ENCODE data around the gene RAPGEF6. TPM values are rescaled to one million over a fixed set of nuclear protein-coding genes. Genes with fewer than 3 reads are reported as not detected.

Gene RAPGEF6
- total RNA-seq, 1 experiment from 2014 or later: 25.0 TPM

DNA sequence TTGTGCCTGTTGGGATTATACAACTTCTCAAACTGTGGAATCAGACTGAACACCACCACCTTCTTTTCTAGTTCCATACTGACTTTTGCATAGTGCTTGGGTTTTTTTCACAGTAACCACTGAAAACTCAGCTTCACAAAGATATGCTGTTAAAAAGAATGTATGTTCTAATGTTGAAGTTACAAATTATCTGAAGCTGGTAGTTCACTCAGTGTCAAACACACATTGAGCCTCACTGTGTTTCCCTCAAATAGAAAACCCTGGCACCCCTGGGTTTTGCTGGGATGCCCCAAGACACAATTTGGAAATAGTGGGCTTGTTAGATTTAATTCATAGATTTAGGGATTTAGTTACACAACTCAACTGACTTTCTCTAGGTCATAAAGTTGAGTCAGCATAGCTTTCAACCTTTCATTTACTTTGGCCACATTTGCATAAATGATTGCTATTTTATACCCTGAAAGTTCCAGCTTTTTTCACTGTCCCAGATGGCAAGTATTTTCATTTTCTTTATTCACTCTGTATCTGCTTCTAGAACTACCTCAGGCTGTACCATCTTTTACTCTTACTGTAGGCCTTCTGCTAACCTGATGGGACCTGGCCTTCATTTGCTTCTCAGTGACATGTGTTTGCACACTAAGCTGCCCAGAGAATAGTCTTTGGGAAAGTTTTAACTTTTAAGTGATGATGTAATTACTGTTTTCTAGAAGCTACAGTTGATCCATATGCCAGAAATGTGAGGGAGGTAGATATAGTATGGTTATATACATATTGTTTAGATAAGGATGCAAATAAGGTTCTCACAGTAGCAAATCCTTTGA is 256.1 kb downstream of the RAPGEF6 start:
- no peak overlapping the region; a peak in 1 of 4 replicates for H3K4me3 ChIP-seq (ENCODE audit: low read depth in 2 of 2, low read length in 2 of 2)
- H3K27me3 ChIP-seq (ENCODE audit: control insufficient read depth, insufficient read depth, low read length): no peaks in the 10 kb centered on the region
- DNase-seq (ENCODE audit: low read depth, low spot score) (no peak), ATAC-seq (peak; percentile 36; the same call in 1 of the 2 replicates)
- H3K27ac ChIP-seq (ENCODE audit: low read length): peak overlapping the region; percentile 76
- in situ Hi-C loops (cut with HindIII; ENCODE audit: low pct_unique_long_range_greater_than_20kb, low sequenced_read_pairs) (no loop called here), intact Hi-C loops (cut with micrococcal nuclease; ENCODE audit: unreplicated experiment) (no loop called here)
- no TSS peak for BruUV-seq (replicated peaks)
- ChIA-PET POLR2A (interaction anchor here (0.8 to 1.2 kb wide), 2 partner anchors 16 to 102 kb away, joined by 3 read pairs; no protein-coding TSS in a partner anchor), CTCF (interaction anchor here (0.7 kb wide), 1 partner anchor 943 kb away, joined by 3 read pairs; no protein-coding TSS in a partner anchor)
- H3K36me3 ChIP-seq (ENCODE audit: control insufficient read depth, insufficient read depth, low read length): no peaks in the 10 kb centered on the region
- H3K4me1 ChIP-seq (ENCODE audit: control insufficient read depth, insufficient read depth, low read length): peaks cover 52% of the 10 kb centered on the region
- TF ChIP-seq, protein P1, sequence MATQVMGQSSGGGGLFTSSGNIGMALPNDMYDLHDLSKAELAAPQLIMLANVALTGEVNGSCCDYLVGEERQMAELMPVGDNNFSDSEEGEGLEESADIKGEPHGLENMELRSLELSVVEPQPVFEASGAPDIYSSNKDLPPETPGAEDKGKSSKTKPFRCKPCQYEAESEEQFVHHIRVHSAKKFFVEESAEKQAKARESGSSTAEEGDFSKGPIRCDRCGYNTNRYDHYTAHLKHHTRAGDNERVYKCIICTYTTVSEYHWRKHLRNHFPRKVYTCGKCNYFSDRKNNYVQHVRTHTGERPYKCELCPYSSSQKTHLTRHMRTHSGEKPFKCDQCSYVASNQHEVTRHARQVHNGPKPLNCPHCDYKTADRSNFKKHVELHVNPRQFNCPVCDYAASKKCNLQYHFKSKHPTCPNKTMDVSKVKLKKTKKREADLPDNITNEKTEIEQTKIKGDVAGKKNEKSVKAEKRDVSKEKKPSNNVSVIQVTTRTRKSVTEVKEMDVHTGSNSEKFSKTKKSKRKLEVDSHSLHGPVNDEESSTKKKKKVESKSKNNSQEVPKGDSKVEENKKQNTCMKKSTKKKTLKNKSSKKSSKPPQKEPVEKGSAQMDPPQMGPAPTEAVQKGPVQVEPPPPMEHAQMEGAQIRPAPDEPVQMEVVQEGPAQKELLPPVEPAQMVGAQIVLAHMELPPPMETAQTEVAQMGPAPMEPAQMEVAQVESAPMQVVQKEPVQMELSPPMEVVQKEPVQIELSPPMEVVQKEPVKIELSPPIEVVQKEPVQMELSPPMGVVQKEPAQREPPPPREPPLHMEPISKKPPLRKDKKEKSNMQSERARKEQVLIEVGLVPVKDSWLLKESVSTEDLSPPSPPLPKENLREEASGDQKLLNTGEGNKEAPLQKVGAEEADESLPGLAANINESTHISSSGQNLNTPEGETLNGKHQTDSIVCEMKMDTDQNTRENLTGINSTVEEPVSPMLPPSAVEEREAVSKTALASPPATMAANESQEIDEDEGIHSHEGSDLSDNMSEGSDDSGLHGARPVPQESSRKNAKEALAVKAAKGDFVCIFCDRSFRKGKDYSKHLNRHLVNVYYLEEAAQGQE (IDR thresholded peaks at IDR 0.05; ENCODE audit: insufficient read depth in 1 of 2, low read depth in 2 of 2, low read length in 1 of 2): no peak
- no peaks in the 10 kb centered on the region for H3K9me3 ChIP-seq (ENCODE audit: control insufficient read depth, insufficient read depth, low read depth, low read length)

DNA sequence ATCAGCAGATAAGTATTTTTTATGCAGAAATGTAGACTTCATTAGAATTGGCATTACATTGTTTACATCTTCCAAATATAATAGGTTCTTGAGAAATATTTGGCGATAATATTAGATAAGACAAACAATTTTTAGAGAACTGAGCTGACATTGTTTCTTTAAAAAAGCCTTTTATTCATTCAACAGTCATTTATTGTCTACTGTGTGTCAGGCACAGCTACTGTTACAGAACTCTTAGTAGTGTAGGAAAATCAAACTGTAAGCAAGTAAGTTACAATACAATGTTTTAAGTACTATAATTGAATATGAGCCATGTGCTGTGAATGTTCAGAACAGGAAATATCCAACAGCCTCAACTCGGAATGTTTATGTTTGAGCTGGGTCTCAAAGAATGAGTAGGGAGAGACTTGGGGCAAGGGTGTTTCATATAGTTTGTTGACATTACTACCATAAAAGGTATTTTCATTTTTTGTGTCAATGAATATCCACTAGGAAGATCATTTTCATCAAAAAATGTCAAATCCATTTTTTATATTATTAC is 257.2 kb downstream of the RAPGEF6 start:
- in situ Hi-C loops (cut with HindIII; ENCODE audit: low pct_unique_long_range_greater_than_20kb, low sequenced_read_pairs): no loop called here
- ATAC-seq: no peak
- Histone ChIP-seq H3K27ac (ENCODE audit: low read length) (peak overlapping the region; percentile 76), H3K9me3 (ENCODE audit: control insufficient read depth, insufficient read depth, low read depth, low read length) (no peaks in the 10 kb centered on the region), H3K36me3 (ENCODE audit: control insufficient read depth, insufficient read depth, low read length) (no peaks in the 10 kb centered on the region), H3K4me1 (ENCODE audit: control insufficient read depth, insufficient read depth, low read length) (peaks cover 49% of the 10 kb centered on the region), H3K27me3 (ENCODE audit: control insufficient read depth, insufficient read depth, low read length) (no peaks in the 10 kb centered on the region), H3K4me3 (ENCODE audit: low read depth in 2 of 2, low read length in 2 of 2) (no peak overlapping the region)
- ChIA-PET CTCF (interaction anchor here (0.5 to 0.7 kb wide), 3 partner anchors 102 to 942 kb away, joined by 3 to 10 read pairs (median 7); no protein-coding TSS in a partner anchor), POLR2A (interaction anchor here (0.5 to 0.8 kb wide), 3 partner anchors 17 to 53 kb away, joined by 3 to 8 read pairs (median 3); no protein-coding TSS in a partner anchor)
- intact Hi-C loops (cut with micrococcal nuclease; ENCODE audit: unreplicated experiment): no loop called here
- no TSS peak for BruUV-seq (replicated peaks)
- TF ChIP-seq, protein P1 (IDR thresholded peaks at IDR 0.05; ENCODE audit: insufficient read depth in 1 of 2, low read depth in 2 of 2, low read length in 1 of 2): no peak
- TF ChIP-seq TCF7L2 (IDR thresholded peaks at IDR 0.05; ENCODE audit: low read depth, low read length) (no peak), POLR2AphosphoS5 (IDR thresholded peaks at IDR 0.05; ENCODE audit: low read depth, low read length) (no peak)
- no peak for DNase-seq (ENCODE audit: low read depth, low spot score)
